ENCODE data around the gene CPEB4. TPM values are rescaled to one million over a fixed set of nuclear protein-coding genes. Genes with fewer than 3 reads are reported as not detected.

The CPEB4 gene
- total RNA-seq, 1 experiment from 2014 or later: 86.7 TPM

DNA sequence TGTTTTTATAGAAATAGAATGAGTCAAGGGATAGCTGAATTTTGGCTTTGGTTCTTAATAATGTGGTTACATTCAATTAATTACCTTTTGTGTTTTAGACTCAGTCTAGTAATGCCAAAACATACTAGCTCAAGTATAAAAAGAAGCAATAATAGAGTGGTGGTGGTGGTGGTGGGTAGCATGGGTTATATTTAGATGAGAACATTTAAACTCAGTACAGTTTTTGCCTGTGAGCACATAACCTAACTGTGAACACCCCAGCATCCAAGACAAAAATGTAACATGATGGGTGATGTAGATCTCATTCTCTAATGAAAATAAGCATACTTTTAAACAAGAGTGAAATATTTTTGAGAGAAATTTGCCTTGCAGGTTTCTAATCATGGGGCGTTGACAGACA lies 14.2 kb downstream of the CPEB4 start:
- Mint-ChIP-seq H3K9me3 (ENCODE audit: unreplicated experiment) (no peaks in the 10 kb centered on the region), H3K27me3 (ENCODE audit: insufficient read depth, unreplicated experiment) (no peaks in the 10 kb centered on the region), H3K4me1 (ENCODE audit: insufficient read depth, unreplicated experiment) (peaks cover 20% of the 10 kb centered on the region), H3K27ac (ENCODE audit: low read depth, unreplicated experiment) (no peak overlapping the region), H3K36me3 (ENCODE audit: insufficient read depth, unreplicated experiment) (peaks cover 29% of the 10 kb centered on the region), H3K4me3 (ENCODE audit: unreplicated experiment) (no peak overlapping the region)
- BruUV-seq (replicated peaks): no TSS peak
- TF ChIP-seq, protein P1, sequence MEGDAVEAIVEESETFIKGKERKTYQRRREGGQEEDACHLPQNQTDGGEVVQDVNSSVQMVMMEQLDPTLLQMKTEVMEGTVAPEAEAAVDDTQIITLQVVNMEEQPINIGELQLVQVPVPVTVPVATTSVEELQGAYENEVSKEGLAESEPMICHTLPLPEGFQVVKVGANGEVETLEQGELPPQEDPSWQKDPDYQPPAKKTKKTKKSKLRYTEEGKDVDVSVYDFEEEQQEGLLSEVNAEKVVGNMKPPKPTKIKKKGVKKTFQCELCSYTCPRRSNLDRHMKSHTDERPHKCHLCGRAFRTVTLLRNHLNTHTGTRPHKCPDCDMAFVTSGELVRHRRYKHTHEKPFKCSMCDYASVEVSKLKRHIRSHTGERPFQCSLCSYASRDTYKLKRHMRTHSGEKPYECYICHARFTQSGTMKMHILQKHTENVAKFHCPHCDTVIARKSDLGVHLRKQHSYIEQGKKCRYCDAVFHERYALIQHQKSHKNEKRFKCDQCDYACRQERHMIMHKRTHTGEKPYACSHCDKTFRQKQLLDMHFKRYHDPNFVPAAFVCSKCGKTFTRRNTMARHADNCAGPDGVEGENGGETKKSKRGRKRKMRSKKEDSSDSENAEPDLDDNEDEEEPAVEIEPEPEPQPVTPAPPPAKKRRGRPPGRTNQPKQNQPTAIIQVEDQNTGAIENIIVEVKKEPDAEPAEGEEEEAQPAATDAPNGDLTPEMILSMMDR (IDR thresholded peaks at IDR 0.05; ENCODE audit: unreplicated experiment): no peak
- DNase-seq (ENCODE audit: unreplicated experiment): no peak
- intact Hi-C loops (cut with micrococcal nuclease): no loop called here
- CTCF ChIA-PET: interaction anchor here (0.5 to 1.3 kb wide), 5 partner anchors 12 to 195 kb away, joined by 3 to 4 read pairs (median 3); no protein-coding TSS in a partner anchor
- POLR2A ChIA-PET: interaction anchor here (0.6 to 5.6 kb wide), 7 partner anchors 11 to 135 kb away, joined by 3 to 55 read pairs (median 8); partner anchors contain the start of gene CPEB4

DNA sequence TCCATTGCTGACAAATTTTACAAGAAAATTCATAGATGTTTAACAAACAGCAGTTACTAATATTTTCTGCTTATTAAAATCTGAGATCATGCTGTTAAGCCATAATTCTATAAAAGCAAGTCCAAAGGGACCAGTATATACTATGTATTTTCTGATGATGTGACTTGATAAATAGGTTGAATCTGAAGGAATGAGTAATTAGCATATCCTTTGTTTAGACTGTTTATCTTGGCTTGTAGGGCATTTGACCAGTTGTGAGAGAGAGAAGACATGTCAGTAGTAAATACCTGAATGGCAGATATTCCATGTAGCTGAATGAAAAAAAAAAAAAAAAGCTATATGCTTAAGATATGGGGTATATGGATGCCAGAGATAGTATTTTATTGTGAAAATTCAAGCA lies 14.6 kb downstream of the CPEB4 start:
- DNase-seq (ENCODE audit: unreplicated experiment): no peak
- CTCF ChIA-PET: interaction anchor here (0.6 to 1.7 kb wide), 6 partner anchors 9 to 212 kb away, joined by 3 to 5 read pairs (median 4); no protein-coding TSS in a partner anchor
- no peak overlapping the region for H3K4me3 Mint-ChIP-seq (ENCODE audit: unreplicated experiment)
- H3K9me3 Mint-ChIP-seq (ENCODE audit: unreplicated experiment): no peaks in the 10 kb centered on the region
- intact Hi-C loops (cut with micrococcal nuclease): no loop called here
- H3K27me3 Mint-ChIP-seq (ENCODE audit: insufficient read depth, unreplicated experiment): no peaks in the 10 kb centered on the region
- peaks cover 24% of the 10 kb centered on the region for H3K4me1 Mint-ChIP-seq (ENCODE audit: insufficient read depth, unreplicated experiment)
- POLR2A ChIA-PET: interaction anchor here (0.6 to 5.6 kb wide), 7 partner anchors 11 to 136 kb away, joined by 3 to 55 read pairs (median 8); partner anchors contain the start of gene CPEB4
- BruUV-seq (replicated peaks): no TSS peak
- peaks cover 29% of the 10 kb centered on the region for H3K36me3 Mint-ChIP-seq (ENCODE audit: insufficient read depth, unreplicated experiment)
- H3K27ac Mint-ChIP-seq (ENCODE audit: low read depth, unreplicated experiment): no peak overlapping the region
- TF ChIP-seq, protein P1 (IDR thresholded peaks at IDR 0.05; ENCODE audit: unreplicated experiment): no peak

DNA sequence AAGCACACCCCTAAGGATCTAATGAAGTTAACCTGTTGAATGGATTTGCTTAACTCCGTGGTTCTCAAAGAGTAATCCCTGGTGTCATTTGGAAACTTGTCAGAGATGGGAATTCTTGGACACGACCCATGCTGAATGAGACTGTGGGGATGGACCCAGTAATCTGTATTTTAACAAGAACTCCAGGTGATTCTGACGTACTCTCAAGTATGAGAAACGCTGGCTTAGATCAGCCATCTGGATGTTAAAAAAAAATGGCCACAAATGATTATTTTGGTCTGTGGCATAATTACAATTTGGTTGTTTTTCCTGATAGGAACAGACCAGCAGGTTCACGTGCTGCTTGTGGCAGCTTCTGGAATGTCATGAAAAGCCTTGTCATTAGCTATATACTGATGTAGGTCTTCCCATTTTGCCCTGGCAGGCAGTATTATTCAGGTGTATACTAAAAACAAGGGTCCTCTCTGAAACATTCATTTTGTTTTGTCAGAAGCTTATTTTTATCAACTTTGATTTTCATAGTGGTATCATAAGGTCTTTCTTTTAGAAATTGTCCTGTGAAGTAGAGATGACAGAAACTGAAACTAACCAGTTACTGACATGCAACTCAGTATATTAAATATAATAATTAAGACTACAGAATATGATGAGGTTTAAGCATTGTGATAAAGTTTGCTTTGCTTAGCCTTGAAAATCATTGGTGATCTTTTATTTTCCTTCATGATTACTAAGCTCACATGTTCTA lies 15.4 kb downstream of the CPEB4 start:
- Mint-ChIP-seq H3K27ac (ENCODE audit: low read depth, unreplicated experiment) (peak overlapping the region; percentile 19), H3K4me1 (ENCODE audit: insufficient read depth, unreplicated experiment) (peaks cover 31% of the 10 kb centered on the region), H3K27me3 (ENCODE audit: insufficient read depth, unreplicated experiment) (no peaks in the 10 kb centered on the region), H3K4me3 (ENCODE audit: unreplicated experiment) (no peak overlapping the region), H3K9me3 (ENCODE audit: unreplicated experiment) (no peaks in the 10 kb centered on the region), H3K36me3 (ENCODE audit: insufficient read depth, unreplicated experiment) (peaks cover 29% of the 10 kb centered on the region)
- no peak for DNase-seq (ENCODE audit: unreplicated experiment)
- ChIA-PET POLR2A (interaction anchor here (0.7 to 5.6 kb wide), 12 partner anchors 8 to 286 kb away, joined by 3 to 55 read pairs (median 4); partner anchors contain the start of gene CPEB4), CTCF (interaction anchor here (0.7 to 1.7 kb wide), 6 partner anchors 8 to 288 kb away, joined by 3 to 5 read pairs (median 4); partner anchors contain the start of gene BOD1)
- intact Hi-C loops (cut with micrococcal nuclease): no loop called here
- TF ChIP-seq, protein P1 (IDR thresholded peaks at IDR 0.05; ENCODE audit: unreplicated experiment): no peak
- no TSS peak for BruUV-seq (replicated peaks)

DNA sequence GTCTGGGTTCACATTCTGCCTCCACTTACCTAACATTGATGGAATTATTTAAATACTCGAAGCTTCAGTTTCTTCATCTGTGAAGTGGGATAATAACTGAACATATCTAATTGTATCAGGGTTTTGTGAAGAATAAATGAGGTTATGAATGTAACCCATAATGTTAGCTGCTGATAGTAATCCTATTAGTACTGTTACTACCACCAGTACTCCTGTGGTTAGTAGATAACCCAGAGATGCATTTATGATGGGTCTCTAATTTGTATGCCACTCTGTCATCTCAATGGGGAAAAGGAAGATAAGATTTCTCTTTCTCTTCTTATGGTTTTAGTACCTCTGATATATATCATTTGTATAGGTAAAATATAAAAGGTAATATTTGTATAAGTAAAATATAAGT lies 16.0 kb downstream of the CPEB4 start:
- TF ChIP-seq, protein P1 (IDR thresholded peaks at IDR 0.05; ENCODE audit: unreplicated experiment): no peak
- no peak for DNase-seq (ENCODE audit: unreplicated experiment)
- CTCF ChIA-PET: interaction anchor here (1.0 to 1.7 kb wide), 5 partner anchors 10 to 288 kb away, joined by 3 to 4 read pairs (median 3); partner anchors contain the start of gene BOD1
- BruUV-seq (replicated peaks): no TSS peak
- POLR2A ChIA-PET: interaction anchor here (0.7 to 5.6 kb wide), 10 partner anchors 8 to 287 kb away, joined by 3 to 55 read pairs (median 4); partner anchors contain the start of gene CPEB4
- Mint-ChIP-seq H3K27ac (ENCODE audit: low read depth, unreplicated experiment) (peak overlapping the region; percentile 19), H3K27me3 (ENCODE audit: insufficient read depth, unreplicated experiment) (no peaks in the 10 kb centered on the region), H3K4me3 (ENCODE audit: unreplicated experiment) (no peak overlapping the region), H3K9me3 (ENCODE audit: unreplicated experiment) (no peaks in the 10 kb centered on the region), H3K36me3 (ENCODE audit: insufficient read depth, unreplicated experiment) (peaks cover 28% of the 10 kb centered on the region), H3K4me1 (ENCODE audit: insufficient read depth, unreplicated experiment) (peaks cover 31% of the 10 kb centered on the region)
- intact Hi-C loops (cut with micrococcal nuclease): no loop called here

All from MCF 10A (cell line).